Measurements from ENCODE around the gene RABEP1.
"Not testable (repeated sequence)": the region's sequence is repeated elsewhere in the genome, so short reads cannot be mapped to it uniquely, and the experiment has no call there.

Gene RABEP1
- total RNA-seq: 64.8 to 110 (median 103) reads per million in 4 donors

DNA sequence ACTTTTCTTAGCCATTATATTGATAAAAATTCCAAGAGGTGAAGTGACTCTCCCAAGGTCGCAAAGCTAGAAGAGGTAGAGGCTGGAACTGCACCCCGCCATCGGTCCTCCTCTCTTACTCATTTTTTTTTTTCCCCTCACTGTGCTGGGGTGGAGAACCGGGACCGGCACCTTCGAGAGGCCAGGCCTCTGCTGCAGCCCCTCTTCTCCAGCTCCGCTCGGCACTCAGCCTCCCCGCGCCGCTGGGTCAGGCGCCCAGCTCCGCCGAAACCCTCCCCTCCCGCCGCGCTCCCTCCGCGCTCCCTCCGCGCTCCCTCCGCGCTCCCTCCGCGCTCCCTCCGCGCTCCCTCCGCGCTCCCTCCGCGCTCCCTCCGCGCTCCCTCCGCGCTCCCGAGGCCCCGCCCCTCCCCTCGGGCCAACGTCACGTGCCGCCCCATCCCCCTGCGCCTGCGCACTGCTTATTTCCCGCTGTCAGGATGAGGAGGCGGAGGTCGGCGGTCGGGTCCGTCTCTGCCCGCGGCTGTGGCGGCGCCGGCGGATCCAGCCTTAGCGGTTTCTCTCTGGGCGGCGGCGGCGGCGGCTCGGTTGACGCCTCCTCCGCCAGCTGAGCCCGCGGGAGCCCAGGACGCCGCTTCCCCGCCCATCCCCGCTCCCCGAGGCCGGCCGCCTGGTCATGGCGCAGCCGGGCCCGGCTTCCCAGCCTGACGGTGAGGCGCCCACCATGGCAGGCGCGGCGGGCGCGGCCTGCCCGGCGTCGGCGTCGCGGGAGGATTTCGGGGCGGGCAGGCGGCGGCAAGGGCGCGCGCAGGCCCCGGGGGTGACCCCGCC is at the start of gene RABEP1:
TSS of gene RABEP1 (plus strand) at position 471 of the 828 bp plus-strand sequence. CDS start at position 674, 203 bp downstream.
- peak; percentile 90 to 93 (median 91) for DNase-seq

GRCh38 chr17:5233492-5233891 is 48.6 kb upstream of the RABEP1 start:
- not testable (repeated sequence) for DNase-seq

DNA sequence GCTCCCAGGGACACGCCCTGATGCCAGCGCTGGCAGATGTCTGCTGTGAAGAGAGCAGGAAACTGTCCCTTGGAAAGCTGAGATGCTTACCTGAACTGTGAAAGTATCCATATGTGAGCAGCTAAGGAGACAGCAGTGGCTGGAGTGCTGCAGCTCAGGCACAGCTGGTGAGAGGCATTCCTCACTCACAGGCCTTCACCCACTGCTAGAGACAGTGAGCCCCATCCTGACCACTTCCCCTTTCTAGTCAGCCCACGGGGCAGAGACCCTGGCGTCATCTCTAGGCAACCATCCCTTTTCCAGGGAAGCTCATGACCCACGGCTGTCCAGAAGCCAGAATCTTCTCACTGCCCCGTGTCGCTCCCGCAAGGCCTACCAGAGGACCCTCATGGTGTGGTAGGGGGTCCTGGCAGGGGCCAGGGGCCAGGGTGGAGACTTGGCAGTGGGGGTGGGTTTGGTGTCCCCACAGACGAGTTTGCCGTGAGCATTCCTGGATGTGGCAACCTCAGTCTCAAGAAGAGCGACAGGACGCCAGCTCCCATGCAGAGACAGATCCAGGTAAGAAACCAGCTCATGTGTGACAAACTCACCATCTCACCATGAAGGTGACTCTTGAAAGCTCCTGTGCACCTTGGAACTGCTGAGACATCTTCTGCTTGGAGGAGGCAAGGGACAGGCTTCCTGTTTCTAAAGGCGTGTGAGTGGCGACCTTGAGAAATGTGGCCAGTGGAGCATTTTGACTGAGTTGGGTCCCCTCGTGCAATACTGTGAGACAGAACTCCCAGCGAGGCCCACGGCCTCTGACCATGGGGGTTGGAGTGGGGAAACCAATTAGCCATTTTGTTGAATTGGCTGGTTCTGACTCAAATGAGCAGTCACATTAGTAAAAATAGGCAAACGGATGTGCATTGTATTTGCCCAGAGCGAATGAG is 47.2 kb upstream of the RABEP1 start, which contains the start of gene SCIMP:
TSS of gene SCIMP (minus strand) at position 216 of the 932 bp plus-strand sequence. CDS start at position 111, 105 bp downstream.
- no peak for DNase-seq

DNA sequence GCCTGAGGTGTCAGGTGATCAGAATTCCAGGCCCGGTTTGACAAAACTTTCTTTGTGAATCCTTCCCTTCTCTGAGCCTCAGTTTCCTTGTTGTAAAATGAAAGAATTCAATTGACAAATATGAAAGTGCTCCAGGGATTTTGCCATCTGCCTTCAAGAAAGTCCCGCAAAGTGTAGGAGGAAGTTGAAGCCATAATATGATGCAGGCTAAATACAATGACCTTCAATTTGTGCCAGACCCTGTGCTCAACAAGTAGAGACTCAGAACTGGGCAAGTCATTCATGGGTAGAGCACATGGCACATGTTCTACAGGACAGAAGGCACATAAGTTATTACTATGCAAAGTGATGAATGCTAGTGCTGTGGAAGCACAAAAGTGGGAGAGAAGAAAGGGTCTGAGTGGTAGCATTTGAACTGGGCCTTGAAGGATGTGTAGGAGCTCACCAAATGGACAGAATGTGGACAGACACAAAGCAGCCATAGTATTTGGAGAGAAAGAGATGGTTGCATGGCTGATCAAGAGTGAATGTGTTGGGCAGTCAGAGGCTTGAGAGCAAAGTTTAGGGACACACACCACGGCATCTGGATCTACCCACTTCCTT is 45.0 kb upstream of the RABEP1 start:
- DNase-seq: no peak

DNA sequence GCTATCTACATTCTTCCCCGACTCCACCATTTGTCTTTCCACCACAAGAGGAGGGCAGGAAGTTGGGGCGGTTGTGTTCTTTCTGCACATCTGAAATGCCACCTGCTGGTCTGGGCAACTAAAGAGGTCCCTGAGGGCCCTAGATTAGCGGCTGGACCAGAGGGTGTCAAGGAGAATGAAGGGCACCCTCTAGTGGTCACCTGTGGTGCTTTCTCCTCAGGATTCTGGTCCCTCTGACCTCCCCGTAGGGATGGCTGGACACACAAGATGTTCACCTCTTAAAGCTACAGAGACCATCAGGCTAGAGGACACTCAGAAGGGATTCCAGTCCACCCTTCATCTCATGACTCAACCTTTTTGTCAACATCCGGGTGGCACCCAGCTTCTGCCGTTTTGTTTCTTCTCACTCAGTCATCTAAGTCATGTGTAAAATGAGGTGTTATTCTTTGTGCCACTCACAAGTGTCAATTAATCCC is 44.5 kb upstream of the RABEP1 start:
- DNase-seq: peak in 1 of 5 donors; percentile 60

- no peak for DNase-seq
Measured at GRCh38 chr17:5238333-5238732, 43.8 kb upstream of the RABEP1 start.

DNA sequence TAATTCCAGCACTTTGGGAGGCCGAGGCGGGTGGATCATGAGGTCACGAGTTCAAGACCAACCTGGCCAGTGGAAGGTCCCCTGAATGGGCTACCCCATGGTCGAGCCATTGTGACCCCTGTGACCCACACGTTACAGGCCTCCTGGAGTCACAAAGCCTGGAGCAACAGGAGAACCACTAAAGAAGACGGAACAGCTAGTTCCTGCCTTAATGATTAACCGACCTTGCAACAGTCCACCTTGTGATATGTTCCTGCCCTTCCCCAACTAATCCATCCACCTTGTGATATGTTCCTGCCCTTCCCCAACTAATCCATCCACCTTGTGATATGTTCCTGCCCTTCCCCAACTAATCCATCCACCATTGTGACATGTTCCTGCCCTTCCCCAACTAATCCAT is 42.3 kb upstream of the RABEP1 start:
- not testable (repeated sequence) for DNase-seq

- peak in 2 of 5 donors; percentile 9 to 24 for DNase-seq
Measured at GRCh38 chr17:5241861-5242671, 40.0 kb upstream of the RABEP1 start.

DNA sequence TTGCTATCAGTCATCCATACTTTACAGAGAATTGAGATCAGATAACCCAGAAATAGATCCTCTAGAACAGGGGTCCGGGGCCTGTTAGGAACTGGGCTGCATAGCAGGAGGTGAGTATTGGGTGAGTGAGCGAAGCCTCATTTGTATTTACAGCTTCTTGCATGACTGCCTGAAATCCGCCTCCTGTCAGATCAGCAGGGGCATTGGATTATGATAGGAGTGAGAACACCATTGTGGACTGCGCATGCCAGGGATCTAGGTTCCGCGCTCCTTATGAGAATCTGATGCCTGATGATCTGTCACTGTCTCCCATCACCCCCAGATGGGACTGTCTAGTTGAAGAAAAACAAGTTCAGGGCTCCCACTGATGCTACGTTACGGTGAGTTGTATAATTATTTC is 34.5 kb upstream of the RABEP1 start:
- DNase-seq: no peak

DNA sequence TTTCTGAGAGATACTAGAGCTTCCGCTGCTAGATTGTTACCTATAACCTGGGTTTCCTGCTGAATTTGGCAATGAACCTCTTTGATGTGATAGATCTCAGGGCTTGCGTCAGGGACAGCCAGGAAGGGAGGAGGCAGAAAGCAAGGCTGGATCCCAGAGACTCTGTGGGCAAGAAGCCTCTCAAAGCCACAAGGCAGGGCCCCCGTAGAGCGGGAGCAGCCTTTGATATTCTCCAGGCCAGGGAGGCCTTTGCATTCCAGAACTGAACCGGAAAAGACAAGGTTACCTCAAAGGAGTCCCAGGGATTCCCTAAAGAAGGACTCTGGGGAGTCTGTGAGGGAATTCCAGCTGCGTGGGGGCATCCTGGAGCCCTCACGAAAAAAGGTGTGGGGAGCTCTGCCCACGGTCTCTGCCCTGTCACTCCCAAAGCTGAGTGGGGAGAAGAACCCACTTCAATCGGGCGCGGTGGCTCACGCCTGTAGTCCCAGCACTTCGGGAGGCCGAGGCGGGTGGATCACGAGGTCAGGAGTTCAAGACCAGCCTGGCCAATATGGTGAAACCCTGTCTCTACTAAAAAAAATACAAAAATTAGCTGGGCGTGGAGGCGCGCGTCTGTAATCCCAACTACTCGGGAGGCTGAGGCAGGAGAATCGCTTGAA is 33.1 kb upstream of the RABEP1 start:
- DNase-seq: no peak

- DNase-seq: peak; percentile 20 to 74 (median 44)
Measured at GRCh38 chr17:5249615-5250014, 32.5 kb upstream of the RABEP1 start.

- no peak for DNase-seq
Measured at GRCh38 chr17:5254414-5254813, 27.7 kb upstream of the RABEP1 start.

GRCh38 chr17:5254903-5255521 is 27.1 kb upstream of the RABEP1 start:
- no peak for DNase-seq

DNA sequence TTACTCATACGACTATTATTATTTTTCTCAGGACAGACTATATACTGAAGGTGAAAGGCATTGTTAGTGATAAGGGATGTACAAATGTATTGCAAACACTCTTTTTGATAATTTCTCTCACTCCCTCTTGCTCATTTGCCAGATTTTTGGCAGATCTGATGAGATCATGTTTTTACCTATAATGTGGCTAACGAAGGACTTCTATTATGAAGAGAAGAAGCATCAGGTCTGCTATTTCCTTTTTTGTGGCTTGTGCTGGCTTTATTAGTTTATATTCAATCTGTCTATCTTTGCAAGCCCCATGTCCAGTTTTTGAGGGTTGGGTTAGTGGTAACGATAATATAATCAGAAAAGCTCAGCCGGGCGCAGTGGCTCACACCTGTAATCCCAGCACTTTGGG is 25.0 kb upstream of the RABEP1 start:
- DNase-seq: no peak

GRCh38 chr17:5260542-5260941 is 21.5 kb upstream of the RABEP1 start:
- no peak for DNase-seq

- no peak for DNase-seq
Measured at GRCh38 chr17:5262416-5262991, 19.6 kb upstream of the RABEP1 start.

DNA sequence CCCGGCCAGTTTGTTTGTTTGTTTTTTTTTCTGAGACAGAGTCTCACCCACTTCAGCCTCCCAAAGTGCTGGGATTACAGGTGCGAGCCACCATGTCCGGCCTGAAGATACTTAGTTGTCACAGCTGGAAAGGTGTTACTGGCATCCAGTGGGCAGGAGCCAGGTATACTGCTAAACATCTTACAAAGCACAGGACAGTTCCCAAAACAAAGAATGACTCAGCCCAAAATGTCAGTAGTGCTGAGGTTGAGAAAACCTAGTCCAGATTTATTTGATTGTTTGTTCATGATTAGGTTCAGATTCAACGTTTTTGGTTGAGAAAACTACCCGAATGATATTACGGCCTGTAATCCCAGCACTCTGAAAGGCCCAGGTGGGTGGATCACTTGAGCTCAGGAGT is 18.6 kb upstream of the RABEP1 start:
- no peak for DNase-seq

GRCh38 chr17:5264893-5265292 is 17.2 kb upstream of the RABEP1 start:
- DNase-seq: no peak

- DNase-seq: no peak
Measured at GRCh38 chr17:5269241-5269960, 12.7 kb upstream of the RABEP1 start.

DNA sequence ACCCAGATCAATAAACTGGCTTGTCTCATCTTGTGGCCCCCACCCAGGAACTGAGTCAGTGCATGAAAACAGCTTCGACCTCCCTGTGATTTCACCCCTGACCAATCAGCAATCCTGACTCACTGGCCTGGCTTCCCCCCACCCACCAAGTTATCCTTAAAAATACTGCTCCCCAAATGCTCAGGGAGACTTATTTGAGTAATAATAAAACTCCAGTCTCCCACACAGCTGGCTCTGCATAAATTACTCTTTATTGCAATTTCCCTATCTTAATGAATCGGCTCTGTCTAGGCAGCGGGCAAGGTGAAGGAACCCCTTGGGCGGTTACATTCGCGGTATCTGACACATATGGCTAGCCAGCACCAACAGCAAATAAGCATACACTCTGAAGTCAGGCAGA is 9.8 kb upstream of the RABEP1 start:
- DNase-seq: no peak
